Vagina (tissue), 2 donors: Measurements from ENCODE around the gene PTPRK.

Source experiments
- CTCF ChIP-seq, 3 experiments: fragments of 450-650 bp in 2 of 3; fragments of 200-600 bp in 1 of 3; sonication (generic) in 1 of 3; IDR thresholded peaks; one replicate each; pipeline ENCODE4 v1.5.1; 2017 to 2019; ENCODE audit warnings: antibody characterized with exemption in 3 of 3, mild to moderate bottlenecking in 2 of 3, moderate library complexity in 2 of 3
- POLR2A ChIP-seq, 2 donors: fragments of 450-650 bp; IDR thresholded peaks; one replicate each; pipeline ENCODE4 v1.6.1; 2017; ENCODE audit warnings: antibody characterized with exemption in 2 of 2, mild to moderate bottlenecking in 2 of 2, moderate library complexity in 2 of 2

- no peak for TF ChIP-seq CTCF (IDR thresholded peaks at IDR 0.05)
- no peak for TF ChIP-seq POLR2A (IDR thresholded peaks at IDR 0.05)
These were observed 237.4 kb downstream of the PTPRK start for GRCh38 chr6:128282961-128283360.
